Stimulated activated CD4-positive, alpha-beta T cell treated with anti-CD3 and anti-CD28 coated beads, Interleukin-1b, Interleukin-23, amount 100 ng/mL, for 1 hour (primary cell): Measurements from ENCODE around the gene TMPRSS12.
"Not testable (repeated sequence)": the region's sequence is repeated elsewhere in the genome, so short reads cannot be mapped to it uniquely, and the experiment has no call there.

Source experiments
- DNase-seq, 2 donors: peaks; one replicate each; pipeline ENCODE4 v3.0.0-alpha.2; 2020; ENCODE audit warnings: low read depth in 2 of 2

Gene TMPRSS12, protein sequence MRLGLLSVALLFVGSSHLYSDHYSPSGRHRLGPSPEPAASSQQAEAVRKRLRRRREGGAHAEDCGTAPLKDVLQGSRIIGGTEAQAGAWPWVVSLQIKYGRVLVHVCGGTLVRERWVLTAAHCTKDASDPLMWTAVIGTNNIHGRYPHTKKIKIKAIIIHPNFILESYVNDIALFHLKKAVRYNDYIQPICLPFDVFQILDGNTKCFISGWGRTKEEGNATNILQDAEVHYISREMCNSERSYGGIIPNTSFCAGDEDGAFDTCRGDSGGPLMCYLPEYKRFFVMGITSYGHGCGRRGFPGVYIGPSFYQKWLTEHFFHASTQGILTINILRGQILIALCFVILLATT

DNA sequence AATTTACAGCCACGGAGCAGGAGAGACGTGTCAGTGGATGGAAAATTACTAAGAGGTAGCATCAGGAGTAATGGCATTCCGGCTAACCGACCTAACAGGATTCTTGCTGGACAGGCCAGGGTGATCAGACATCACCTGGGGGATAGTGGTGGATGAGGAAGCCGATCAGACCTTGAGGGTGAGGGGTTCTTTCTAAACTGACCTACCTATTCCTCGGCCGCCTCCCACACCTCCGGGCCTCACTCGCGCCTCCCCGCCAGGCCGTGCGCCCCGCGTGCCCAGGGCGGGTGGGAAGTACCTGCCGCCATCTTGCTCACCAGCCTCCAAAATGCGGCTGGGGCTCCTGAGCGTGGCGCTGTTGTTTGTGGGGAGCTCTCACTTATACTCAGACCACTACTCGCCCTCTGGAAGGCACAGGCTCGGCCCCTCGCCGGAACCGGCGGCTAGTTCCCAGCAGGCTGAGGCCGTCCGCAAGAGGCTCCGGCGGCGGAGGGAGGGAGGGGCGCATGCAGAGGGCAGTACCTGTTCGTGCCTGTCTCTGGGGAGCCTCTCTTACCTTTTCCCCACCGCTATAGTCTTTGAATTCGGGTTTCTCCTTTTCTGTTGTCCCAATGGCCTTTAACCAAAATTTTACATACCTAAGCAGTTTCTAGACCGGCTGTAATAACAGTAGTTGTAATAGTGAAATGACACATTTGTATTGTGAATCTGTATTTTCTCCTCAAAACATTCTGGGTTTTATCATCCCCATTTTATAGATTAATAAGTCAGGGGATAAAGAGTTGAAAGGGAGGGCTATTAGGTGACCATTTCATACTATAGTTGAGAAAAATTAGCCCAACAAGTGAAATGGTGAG is at the start of gene TMPRSS12:
TMPRSS12 (plus strand) TSS at position 290 of the 857 bp plus-strand sequence; CDS start at position 329, 39 bp downstream.
- DNase-seq: no peak

DNA sequence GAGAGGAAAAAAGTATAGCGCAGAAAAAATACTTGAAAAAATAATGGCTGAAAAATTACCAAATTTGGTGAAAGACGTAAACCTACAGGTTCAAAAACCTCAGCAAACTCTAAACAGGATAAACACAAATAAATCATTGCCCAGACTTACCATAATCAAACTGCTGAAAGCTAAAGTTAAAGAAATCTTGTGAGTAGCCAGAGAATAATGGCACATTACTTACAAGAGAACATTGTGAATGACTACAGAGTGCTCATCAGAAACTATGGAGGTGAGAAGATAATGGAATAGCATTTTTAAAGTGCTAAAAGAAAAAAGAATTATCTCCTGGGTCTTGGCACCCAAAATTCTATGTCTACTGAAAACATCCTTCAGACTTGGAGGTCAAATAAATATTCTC is 42.8 kb upstream of the TMPRSS12 start:
- no peak for DNase-seq

DNA sequence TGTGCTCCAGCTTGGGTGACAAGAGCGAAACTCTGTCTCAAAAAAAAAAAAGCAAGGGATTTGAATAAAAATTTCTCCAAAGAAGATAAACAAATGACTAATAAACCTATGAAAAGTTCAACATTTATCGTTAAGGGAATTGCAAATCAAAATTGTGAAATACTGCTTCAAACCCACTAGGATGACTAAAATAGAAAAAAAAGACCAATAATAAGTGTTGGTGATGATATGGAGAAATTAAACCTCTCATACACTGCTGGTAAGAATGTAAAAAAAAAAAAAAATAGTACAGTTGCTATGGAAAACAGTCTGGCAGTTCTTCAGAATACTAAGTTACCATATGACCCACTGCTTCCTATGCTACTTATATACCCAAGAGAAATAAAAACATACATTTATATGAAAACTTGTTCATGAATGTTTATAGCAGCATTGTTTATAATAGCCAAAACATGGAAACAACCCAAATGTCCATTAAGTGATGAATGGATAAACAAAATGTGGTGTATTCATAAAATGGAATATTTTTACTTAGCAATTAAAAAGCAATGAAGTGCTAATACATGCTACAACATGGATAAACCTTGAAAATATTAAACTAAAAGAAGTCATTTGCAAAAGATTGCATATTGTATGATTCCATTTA is 39.4 kb upstream of the TMPRSS12 start:
- no peak for DNase-seq

DNA sequence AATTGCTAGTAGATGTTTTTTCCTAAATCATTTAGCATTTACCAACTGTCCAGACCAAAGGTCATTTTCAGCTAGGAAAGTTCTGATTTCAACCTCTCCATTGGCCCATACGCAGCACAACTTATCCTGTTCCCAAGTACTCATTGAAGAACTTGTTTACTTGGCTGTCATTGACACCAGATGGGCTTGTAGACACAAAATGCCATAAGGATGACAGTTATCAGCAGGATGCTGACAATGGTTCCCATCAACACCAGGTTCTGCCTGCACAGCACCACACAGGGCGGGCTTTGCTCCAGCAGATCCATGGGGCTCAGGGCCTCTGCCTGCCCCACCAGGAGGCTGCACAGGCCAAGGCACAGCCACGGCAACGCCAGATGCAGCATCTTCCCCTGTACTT is 36.5 kb upstream of the TMPRSS12 start:
- DNase-seq: no peak

DNA sequence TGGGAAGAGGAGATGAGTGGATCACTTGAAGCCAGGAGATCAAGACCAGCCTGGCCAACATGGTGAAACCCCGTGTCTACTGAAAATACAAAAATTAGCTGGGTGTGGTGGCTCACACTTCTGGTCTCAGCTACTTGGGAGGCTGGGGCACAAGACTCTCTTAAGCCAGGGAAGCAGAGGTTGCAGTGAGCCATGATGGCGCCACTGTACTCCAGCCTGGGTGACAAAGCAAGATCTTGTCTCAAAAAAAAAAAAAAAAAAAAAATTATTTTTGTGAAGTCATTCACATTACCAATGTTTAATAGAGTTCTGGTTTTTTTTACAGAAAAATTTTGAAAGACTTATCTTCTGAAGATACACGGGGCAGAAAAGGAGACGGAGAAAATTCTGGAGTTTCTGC is 33.6 kb upstream of the TMPRSS12 start:
- not testable (repeated sequence) for DNase-seq

DNA sequence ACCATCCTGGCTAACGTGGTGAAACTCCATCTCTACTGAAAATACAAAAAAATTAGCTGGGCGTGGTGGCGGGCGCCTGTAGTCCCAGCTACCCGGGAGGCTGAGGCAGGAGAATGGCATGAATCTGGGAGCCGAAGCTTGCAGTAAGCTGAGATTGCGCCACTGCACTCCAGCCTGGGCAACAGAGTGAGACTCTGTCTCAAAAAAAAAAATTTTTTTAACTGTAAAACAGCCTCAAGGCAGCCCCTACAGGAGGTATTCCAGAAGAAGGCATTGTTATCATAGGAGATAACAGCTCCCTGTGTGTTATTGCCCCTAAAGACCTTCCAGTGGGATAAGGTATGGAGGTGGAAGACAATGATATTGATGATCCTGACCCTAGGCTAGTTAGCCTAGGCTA is 27.8 kb upstream of the TMPRSS12 start:
- not testable (repeated sequence) for DNase-seq

DNA sequence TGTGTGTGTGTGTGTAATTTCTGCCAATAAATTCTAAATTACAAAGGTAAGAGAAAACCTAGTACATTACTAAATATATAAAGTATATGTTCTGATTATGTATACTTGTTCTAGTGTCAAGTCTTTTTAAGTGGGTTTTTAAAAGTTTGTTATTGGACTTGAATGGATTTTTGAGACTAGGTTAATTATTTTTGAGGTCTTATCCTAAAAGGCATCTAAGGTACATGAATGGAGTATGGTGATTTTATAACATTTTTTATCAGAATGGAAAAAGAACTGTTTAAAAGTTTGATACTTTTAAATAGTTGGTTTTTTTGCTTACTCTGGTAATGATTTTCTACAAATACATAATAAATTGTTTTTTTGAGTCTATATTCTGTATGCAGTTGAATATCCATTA is 22.5 kb upstream of the TMPRSS12 start:
- DNase-seq: no peak

DNA sequence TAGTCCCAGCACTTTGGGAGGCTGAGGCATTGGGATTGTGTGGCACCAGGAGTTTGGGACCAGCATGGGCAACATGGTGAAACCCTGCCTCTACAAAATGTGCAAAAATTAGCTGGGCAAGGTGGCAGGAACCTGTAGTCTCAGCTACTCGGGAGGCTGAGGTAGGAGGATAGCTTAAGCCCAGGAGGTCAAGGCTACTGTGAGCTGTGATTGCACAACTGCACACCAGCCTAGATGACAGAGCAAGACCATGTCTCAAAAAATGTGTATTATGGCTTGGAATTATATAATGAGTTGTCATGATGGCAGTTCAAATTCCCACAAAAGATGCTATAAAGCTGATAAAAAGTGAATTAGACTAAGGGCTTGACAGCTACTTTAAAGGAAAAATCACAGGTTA is 20.6 kb upstream of the TMPRSS12 start:
- no peak for DNase-seq

DNA sequence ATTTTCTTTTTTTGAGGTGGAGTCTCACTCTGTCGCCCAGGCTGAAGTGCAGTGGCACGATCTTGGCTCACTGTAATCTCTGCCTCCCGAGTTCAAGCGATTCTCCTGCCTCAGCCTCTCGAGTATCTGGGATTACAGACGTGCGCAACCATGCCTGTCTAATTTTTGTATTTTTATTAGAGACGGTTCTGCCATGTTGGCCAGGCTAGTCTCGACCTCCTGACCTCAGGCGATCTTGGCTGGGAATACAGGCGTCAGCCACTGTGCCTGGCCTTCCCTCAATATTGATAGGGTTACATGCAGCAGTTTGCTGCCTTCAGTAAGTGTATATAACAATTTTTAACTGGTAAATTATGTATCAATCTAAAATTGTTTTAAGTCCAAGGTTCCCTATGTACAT is 19.0 kb upstream of the TMPRSS12 start:
- not testable (repeated sequence) for DNase-seq

DNA sequence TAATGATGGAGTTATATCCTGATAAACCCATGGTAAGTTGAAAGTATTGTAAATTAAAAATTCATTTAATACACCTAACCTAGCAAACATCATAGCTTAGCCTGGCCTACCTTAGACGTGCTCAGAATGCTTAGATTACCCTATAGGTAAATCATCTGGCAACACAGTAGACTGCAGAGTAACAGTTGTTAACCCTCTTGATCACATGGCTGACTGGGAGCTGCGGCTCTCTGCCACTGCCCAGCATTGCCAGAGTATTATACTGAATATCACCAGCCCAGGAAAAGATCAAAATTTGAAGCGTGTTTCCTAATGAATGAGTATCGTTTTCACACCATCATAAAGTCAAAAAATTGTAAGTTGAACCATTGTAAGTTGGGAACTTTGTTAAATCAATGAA is 17.8 kb upstream of the TMPRSS12 start:
- DNase-seq: no peak

DNA sequence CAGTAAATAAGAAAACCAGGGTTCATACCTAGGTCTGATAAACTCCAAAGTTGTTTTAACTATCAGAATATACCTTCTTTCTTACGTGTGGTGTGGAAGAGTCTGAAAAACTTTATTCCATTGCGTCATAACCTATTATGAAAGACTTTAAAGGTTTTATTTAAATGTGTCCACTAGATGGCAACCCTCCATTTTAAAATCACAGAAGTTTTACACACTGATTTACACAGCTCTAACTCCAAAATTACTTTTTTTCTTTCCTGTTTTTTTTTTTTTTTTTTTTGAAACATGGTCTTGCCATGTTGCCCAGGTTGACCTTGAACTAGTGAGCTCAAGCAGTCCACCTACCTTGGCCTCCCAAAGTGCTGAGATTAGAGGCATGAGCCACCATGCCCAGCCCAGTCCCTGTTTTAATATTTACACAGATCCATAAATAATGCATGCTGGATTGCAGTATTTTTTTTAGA is 17.3 kb upstream of the TMPRSS12 start:
- DNase-seq: no peak

DNA sequence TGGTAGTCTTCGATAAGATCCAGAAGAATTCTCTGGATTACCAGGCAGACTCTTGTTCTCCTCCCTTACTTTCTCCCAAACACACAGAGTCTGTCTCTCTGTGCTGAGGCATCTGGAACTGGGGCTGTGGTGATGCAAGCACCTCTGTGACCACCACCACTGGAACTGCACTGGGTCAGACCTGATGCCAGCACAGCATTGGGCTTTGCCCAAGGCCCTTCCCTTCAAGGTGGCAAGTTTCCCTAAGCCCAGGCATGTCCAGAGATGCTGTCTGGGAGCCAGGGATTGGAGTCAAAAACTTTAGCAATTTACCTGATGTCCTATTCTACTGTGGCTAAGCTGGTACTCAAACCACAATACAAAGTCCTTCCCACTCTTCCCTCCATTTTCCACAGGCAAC is 14.6 kb upstream of the TMPRSS12 start:
- DNase-seq: no peak

DNA sequence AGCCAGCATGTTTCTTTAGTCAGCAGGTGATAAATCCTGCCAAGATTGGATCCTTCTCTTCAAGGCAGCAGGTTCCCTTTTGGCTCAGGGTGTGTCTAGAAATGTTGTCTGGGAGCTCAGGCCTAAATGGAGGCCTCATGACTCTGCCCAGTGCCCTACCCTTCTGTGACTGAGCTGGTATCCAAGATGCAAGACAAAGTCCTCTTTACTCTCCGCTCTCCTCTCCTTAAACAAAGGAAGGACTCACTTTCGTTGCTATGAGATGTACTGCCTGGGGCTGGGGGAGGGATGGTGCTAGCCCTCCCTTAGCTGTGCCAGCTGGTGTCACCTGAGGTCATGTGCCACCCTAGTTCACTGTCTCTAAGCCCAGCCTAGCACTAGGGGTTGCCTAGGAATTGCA is 13.8 kb upstream of the TMPRSS12 start:
- no peak for DNase-seq

DNA sequence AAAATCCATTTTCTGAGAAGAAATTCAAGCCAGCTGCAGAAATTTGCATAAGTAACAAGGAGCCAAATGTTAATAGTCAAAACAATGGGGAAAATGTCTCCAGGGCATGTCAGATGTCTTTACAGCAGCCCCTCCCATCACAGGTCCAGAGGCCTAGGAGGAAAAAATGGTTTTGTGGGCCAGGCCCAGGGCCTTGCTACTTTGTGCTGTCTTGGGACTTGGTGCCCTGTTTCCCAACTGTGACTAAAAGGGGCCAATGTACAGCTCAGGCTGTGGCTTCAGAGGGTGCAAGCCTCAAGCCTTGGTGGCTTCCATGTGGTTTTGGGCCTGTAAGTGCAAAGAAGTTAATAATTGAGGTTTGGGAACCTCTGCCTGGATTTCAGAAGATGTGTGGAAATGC is 8.9 kb upstream of the TMPRSS12 start:
- not testable (repeated sequence) for DNase-seq

DNA sequence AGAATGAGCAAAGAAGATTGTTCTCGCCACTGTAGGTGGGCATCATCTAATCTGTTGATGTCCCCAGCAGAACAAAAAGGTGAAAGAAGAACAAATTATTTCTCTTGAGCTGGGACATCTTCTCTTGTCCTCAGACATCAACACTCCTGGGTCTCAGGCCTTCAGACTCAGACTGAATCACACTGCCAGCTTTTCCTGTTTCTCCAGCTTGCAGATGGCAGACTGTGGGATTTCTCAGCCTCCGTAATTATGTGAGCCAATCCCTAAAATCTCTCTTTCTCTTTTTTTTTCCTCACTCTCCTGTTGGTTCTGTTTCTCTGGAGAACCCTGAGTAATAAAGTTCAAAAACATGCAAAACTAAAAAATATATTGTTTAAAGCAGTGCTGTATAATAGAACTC is 3.7 kb upstream of the TMPRSS12 start:
- no peak for DNase-seq

DNA sequence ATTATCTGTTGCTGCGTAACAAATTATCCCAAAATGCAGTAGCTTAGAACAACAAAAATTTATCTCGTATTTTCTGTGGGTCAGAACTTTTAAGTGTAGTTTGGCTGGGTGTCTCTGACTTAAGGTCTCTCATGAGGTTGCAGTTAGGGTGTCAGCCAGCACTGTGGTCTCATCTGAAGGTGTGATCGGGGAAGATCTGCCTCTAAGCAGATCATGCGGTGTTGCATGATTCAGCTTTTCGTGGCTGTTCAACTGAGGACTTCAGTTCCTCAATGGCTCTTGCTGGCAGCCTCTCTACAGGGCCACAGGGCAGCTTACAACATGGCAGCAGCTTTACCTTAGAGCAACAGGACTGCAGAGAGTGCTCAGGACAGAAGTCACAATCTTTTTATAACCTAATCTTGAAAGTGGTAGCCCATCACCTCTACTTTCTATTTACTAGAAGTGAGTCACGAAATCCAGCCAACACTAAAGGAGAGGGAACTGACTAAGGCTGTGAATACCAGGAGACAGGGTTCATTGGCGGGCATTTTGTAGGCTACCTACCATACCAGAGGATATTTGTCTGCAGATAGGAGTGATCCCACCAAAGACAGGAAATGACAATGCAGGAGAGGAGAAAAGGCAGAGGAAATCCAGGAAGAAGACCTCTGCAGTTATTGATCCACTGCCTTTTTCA is 1.8 kb upstream of the TMPRSS12 start:
- DNase-seq: no peak

DNA sequence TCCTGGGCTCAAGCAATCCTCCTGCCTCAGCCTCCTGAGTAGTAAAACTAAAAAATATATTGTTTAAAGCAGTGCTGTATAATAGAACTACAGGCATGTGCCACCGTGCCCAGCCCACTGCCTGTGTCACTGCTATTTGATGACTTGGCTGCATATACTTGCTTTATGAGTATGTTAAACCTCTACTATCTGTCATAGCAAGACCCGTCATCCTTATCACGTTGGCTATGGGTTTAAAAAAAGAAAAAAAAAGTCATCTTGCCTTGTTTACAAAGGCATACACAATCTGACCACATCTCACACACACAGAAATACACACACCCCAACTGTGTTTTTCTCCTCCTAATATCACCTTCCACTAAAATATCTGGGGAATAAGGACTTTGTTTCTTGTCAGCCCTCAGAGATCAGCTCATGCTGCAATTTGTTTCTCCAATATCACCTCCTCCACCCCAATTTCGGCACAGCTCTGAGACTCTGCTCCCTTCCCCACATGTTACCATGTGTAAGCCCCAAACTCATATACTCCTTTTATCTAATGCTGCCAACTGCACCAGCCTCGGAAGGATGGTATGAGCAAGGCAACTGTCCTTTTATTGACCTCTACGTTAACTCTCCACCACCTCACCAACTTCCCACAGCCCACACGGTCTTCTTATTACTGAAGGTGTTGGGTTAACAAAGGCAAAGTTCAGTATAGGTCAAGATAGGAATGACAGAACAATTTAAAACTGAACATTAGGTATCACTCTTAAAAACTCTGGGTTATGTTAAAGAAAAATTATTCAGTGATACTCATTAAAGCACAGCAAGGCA is 802 bp upstream of the TMPRSS12 start:
- no peak for DNase-seq

DNA sequence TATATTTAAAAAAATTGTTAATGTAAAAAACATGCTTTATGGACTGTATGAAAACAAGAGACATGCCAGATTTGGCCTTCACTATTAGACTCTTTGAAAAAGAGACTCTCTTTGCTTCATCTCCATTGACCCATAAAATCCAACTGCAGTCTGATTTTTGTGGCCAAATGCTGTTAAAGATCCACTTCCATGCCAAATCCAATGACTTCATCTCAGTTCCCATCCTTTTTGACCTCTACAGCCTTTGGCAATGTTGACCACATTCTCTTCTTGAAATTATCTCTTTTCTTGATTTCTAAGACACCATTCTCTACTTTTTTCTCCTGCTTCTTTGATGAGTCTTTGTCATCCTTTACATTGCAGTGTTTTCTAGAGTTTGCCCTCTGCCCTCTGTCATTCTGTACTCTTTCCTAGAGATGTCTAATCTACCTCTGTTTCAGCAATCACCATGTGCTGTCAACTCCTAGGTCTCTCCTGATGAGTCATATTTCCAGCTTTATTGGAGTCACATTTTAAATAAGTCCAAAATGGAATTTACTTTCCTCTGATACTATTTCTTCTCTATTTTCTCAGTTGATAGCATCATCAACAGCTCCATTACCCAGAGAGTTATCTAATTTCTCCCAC is 2.4 kb downstream of the TMPRSS12 start:
- DNase-seq: no peak

DNA sequence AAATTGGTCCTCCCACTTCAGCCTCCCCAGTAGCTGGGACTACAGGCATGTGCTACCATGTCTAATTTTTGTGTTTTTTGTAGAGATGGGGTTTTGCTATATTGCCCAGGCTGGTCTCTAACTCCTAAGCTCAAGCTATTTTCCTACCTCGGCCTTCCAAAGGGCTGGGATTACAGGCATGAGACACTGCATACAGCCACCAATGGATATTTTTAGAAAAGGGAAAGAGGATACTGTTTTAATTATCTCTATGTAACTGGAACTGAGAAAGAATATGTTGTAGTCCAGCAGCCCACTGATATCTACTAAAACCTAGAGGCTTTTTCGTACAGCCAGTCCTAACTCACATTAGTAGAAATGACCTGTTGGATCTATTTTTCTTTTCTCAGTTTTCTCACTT is 6.2 kb downstream of the TMPRSS12 start:
- no peak for DNase-seq

DNA sequence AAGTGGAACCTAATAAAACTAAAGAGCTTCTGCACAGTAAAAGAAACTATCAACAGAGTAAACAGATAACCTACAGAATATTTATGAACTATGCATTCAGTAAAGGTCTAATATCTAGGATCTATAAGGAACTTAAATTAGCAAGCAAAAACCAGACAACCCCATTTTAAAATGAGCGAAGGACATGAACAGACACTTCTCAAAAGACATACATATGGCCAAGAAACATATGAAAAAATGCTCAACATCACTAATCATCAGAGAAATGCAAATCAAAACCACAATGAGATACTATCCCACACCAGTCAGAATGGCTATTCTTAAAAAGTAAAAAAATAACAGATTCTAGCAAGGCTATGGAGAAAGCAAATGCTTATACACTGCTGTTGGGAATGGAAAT is 12.5 kb downstream of the TMPRSS12 start:
- DNase-seq: not testable (repeated sequence)

DNA sequence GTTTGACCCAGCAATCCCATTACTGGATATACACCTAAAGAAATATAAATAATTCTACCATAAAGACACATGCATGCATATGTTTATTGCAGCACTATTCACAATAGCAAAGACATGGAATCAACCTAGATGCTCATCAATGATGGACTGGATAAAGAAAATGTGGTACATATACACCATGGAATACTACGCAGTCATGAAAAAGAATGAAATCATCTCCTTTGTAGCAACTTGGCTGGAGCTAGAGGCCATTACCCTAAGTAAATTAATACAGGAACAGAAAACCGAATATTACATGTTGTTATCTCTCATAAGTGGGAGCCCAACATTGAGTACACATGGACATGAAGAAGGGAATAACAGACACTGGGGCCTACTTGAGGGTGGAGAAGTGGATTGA is 13.0 kb downstream of the TMPRSS12 start:
- not testable (repeated sequence) for DNase-seq
